ENCODE data around the gene CAPN12. TPM values are rescaled to one million over a fixed set of nuclear protein-coding genes. Genes with fewer than 3 reads are reported as not detected.

CAPN12 gene
- total and polyA plus RNA-seq, 2 experiments from 2014 or later: 1.3 to 10.9 TPM

DNA sequence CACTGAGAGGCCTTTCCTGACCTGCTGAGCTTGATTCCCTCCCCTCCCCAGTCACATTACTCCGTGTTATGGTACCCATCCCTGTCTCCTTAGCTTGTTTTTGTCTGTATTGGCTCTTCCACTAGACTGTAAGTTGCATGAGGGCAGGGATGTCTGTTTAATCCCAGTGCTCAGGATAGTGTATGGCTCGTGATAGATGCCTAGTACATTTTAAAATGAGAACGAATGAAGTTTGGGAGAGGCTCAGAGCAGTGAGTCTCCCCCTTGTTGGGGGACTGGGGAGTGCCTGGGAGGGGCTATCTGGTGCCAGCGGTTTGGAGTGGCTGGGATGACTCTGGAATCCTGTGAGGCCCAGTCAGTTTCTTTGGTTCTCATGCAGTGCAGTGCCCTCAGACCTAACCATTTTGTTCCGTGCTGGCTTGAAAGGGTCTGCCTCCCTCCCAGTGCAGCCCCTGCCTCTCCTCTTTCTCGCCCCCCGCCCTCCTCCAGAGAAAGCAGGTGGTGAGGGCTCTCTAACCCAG is 61.3 kb downstream of the CAPN12 start:
- H3K4me1 ChIP-seq (ENCODE audit: low read depth): peaks cover 43% of the 10 kb centered on the region
- H3K27me3 ChIP-seq: no peaks in the 10 kb centered on the region
- DNase-seq (ENCODE audit: low read depth in 1 of 2, low spot score in 1 of 2): no peak
- H3K27ac ChIP-seq: peak overlapping the region; percentile 96
- H3K36me3 ChIP-seq: no peaks in the 10 kb centered on the region
- H3K9me3 ChIP-seq (ENCODE audit: low read depth): no peaks in the 10 kb centered on the region
- H3K4me3 ChIP-seq: no peak overlapping the region
- TF ChIP-seq, protein P1, sequence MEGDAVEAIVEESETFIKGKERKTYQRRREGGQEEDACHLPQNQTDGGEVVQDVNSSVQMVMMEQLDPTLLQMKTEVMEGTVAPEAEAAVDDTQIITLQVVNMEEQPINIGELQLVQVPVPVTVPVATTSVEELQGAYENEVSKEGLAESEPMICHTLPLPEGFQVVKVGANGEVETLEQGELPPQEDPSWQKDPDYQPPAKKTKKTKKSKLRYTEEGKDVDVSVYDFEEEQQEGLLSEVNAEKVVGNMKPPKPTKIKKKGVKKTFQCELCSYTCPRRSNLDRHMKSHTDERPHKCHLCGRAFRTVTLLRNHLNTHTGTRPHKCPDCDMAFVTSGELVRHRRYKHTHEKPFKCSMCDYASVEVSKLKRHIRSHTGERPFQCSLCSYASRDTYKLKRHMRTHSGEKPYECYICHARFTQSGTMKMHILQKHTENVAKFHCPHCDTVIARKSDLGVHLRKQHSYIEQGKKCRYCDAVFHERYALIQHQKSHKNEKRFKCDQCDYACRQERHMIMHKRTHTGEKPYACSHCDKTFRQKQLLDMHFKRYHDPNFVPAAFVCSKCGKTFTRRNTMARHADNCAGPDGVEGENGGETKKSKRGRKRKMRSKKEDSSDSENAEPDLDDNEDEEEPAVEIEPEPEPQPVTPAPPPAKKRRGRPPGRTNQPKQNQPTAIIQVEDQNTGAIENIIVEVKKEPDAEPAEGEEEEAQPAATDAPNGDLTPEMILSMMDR (IDR thresholded peaks at IDR 0.05; ENCODE audit: low read depth, low read length): no peak

DNA sequence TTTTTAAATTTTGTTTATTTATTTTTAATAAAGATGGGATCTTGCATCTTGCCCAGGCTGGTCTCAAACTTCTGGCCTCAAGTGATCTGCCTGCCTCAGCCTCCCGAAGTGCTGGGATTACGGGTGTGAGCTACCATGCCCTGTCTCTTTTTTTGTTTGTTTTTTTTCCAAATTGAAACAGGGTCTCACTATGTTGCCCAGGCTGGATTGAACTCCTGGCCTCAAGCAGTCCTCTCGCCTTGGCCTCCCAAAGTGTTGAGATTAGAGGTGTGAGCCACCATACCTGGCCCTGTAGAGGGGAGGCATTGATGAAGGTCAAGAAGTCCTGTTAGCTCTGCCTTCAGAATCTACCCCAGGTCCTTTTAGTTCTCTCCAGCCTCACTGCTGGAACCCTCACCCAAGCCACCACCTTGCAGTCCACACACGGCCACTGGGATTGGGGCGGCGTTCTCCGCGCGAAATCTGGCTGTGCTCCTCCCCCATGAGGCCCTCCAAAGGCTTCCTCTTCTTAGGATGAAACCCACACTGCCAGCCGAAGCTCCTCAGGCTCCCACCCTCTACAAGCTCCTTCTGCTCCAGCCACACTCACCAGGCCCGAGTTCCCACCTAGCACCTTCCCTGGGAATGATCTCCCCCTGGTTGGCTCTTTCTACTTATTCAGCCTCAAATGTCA is 61.9 kb downstream of the CAPN12 start:
- H3K36me3 ChIP-seq: no peaks in the 10 kb centered on the region
- peaks cover 43% of the 10 kb centered on the region for H3K4me1 ChIP-seq (ENCODE audit: low read depth)
- no peak overlapping the region for H3K4me3 ChIP-seq
- peak overlapping the region; percentile 96 for H3K27ac ChIP-seq
- no peaks in the 10 kb centered on the region for H3K9me3 ChIP-seq (ENCODE audit: low read depth)
- no peak for DNase-seq (ENCODE audit: low read depth in 1 of 2, low spot score in 1 of 2)
- no peaks in the 10 kb centered on the region for H3K27me3 ChIP-seq
- TF ChIP-seq, protein P1 (IDR thresholded peaks at IDR 0.05; ENCODE audit: low read depth, low read length): no peak

Other genes starting within 250 kb of the CAPN12 start
- gene MAP4K1, start 126.5 kb downstream of the CAPN12 start, total RNA-seq: 2.4 and 3.9 TPM in 2 replicates
- 4.6 and 7.7 TPM in 2 replicates for gene MAP4K1, start 126.5 kb downstream of the CAPN12 start, polyA plus RNA-seq
- gene EIF3K, start 125.3 kb downstream of the CAPN12 start, total RNA-seq: 504 and 711 TPM in 2 replicates
- gene EIF3K, start 125.3 kb downstream of the CAPN12 start, polyA plus RNA-seq: 258 and 455 TPM in 2 replicates
- gene ACTN4, start 96.8 kb downstream of the CAPN12 start, total RNA-seq: 391 and 465 TPM in 2 replicates
- gene ACTN4, start 96.8 kb downstream of the CAPN12 start, polyA plus RNA-seq: 70.2 and 77.4 TPM in 2 replicates
- not detected in 2 replicates for gene LGALS7, start 29.0 kb upstream of the CAPN12 start, total RNA-seq
- gene LGALS7, start 29.0 kb upstream of the CAPN12 start, polyA plus RNA-seq: not detected in 2 replicates
- not detected in 2 replicates for gene LGALS7B, start 44.7 kb upstream of the CAPN12 start, total RNA-seq
- gene LGALS7B, start 44.7 kb upstream of the CAPN12 start, polyA plus RNA-seq: not detected in 2 replicates
- 0.46 and 1.0 TPM in 2 replicates for gene LGALS4, start 68.5 kb upstream of the CAPN12 start, total RNA-seq
- 0.50 and 2.0 TPM in 2 replicates for gene LGALS4, start 68.5 kb upstream of the CAPN12 start, polyA plus RNA-seq
- gene ECH1, start 87.3 kb upstream of the CAPN12 start, total RNA-seq: 171 and 180 TPM in 2 replicates
- gene ECH1, start 87.3 kb upstream of the CAPN12 start, polyA plus RNA-seq: 360 and 430 TPM in 2 replicates
- gene HNRNPL, start 105.5 kb upstream of the CAPN12 start, total RNA-seq: 300 and 326 TPM in 2 replicates
- 240 and 291 TPM in 2 replicates for gene HNRNPL, start 105.5 kb upstream of the CAPN12 start, polyA plus RNA-seq
- gene RINL, start 133.8 kb upstream of the CAPN12 start, total RNA-seq: 8.4 and 8.9 TPM in 2 replicates
- 3.9 and 10.6 TPM in 2 replicates for gene RINL, start 133.8 kb upstream of the CAPN12 start, polyA plus RNA-seq
- gene SIRT2, start 155.1 kb upstream of the CAPN12 start, total RNA-seq: 33.4 and 42.2 TPM in 2 replicates
- gene SIRT2, start 155.1 kb upstream of the CAPN12 start, polyA plus RNA-seq: 33.5 and 40.7 TPM in 2 replicates
- 14.7 and 26.9 TPM in 2 replicates for gene NFKBIB, start 155.5 kb upstream of the CAPN12 start, total RNA-seq
- gene NFKBIB, start 155.5 kb upstream of the CAPN12 start, polyA plus RNA-seq: 19.6 and 21.5 TPM in 2 replicates
- 1.4 and 2.6 TPM in 2 replicates for gene CCER2, start 167.7 kb upstream of the CAPN12 start, total RNA-seq
- gene CCER2, start 167.7 kb upstream of the CAPN12 start, polyA plus RNA-seq: 3.0 and 3.1 TPM in 2 replicates
- gene SARS2, start 186.3 kb upstream of the CAPN12 start, total RNA-seq: 37.2 and 43.0 TPM in 2 replicates
- gene SARS2, start 186.3 kb upstream of the CAPN12 start, polyA plus RNA-seq: 52.3 and 78.9 TPM in 2 replicates
- 48.0 and 52.0 TPM in 2 replicates for gene MRPS12, start 186.5 kb upstream of the CAPN12 start, total RNA-seq
- gene MRPS12, start 186.5 kb upstream of the CAPN12 start, polyA plus RNA-seq: 72.2 and 84.7 TPM in 2 replicates
- 30.9 and 65.3 TPM in 2 replicates for gene FBXO17, start 231.3 kb upstream of the CAPN12 start, total RNA-seq
- gene FBXO17, start 231.3 kb upstream of the CAPN12 start, polyA plus RNA-seq: 39.3 and 65.3 TPM in 2 replicates